Non-pigmented ciliary epithelial cell (primary cell): Measurements from ENCODE around the gene CIDEA.
"Not testable (repeated sequence)": the region's sequence is repeated elsewhere in the genome, so short reads cannot be mapped to it uniquely, and the experiment has no call there.

ENCODE experiments used
- DNase-seq: peaks from one replicate; pipeline ENCODE4 v3.0.0-alpha.2; 2010; ENCODE audit warnings: low read depth

CIDEA gene

DNA sequence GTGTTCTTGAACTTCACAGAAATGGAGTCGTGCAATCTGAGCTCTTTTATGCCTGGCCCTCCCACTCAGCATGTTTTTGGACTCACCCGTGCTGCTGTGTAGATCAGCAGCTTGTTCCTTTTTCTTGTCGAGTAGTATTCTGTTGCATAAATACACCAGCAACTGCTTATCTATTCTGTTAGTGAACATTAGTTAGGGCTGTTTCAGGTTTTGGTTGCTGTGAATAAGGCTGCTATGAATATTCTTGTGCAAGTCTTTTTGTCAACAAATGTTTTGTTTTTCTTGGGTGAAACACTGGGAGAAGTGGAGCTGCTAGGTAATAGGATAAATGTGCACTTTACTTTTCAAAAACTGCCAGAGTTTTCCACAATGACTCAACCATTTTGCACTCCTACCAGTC lies 15.3 kb upstream of the CIDEA start:
- DNase-seq, result no peak

DNA sequence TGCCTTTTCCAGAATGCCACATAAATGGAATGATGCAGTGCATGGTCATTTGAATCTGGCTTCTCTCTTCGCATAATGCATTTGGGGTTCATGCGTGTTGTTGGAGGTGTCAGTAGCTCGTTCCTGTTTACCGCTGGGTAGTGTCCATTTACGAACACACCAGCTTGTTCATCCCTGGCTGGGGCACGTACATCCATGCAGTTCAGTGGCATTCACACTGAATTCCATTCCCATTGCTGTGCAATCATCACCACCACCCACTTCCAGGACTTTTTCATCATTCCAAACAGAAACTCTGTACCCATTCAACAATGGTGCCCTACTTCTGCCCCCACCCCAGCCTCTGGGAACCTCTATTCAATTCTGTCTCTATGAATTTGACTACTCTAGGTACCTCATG lies 14.7 kb upstream of the CIDEA start:
- no peak for DNase-seq

DNA sequence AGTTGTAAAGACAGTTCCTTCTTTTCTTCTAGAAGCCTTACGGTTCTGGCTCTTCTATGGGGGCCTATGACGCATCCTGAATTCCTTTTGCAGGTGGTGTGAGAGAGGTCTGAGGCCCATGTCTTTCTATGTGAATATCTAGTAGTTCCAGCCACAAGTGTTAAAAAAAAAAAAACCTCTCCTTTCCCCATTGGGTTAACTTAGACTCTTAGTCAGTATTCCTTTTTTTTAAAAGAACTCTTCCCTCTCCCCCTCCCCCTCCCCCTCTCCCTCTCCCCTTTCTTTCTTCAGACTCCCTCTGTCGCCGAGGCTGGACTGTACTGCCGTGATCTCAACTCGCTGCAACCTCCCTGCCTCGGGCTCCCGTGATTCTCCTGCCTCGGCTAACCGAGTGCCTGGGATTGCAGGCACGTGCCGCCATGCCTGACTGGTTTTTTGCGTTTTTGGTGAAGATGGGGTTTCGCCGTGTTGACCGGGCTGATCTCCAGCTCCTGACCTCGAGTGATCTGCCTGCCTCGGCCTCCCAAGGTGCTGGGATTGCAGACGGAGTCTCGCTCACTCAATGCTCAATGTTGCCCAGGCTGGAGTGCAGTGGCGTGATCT lies 11.4 kb upstream of the CIDEA start:
- DNase-seq, result no peak

DNA sequence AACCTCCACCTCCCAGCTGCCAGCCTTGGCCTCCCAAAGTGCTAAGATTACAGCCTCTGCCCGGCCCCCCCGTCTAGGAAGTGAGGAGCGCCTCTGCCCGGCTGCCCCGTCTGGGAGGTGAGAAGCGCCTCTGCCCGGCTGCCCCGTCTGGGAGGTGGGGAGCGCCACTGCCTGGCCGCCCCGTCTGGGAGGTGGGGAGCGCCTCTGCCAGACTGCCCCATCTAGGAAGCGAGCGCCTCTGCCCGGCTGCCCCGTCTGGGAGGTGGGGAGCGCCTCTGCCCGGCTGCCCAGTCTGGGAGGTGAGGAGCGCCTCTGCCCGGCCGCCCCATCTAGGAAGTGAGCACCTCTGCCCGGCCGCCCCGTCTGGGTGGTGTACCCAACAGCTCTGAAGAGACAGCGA lies 10.9 kb upstream of the CIDEA start:
- DNase-seq, result not testable (repeated sequence)

DNA sequence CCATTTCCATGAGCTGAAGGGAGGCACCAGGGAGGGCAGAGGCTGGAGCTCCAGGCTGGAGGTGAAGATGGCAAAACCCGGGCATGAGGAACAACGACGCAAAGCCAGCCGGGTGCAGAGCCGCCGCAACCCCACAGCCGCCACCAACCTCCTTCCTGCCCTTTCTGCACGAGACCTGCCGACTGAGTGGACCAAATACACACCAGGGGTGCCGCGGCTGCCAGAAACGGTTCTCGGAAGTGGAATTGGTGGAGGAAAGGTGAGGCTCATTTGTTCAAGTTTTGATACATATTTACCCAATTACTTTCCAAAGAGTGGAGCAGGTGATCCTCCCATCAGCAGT lies 8.4 kb upstream of the CIDEA start:
- DNase-seq, result no peak

DNA sequence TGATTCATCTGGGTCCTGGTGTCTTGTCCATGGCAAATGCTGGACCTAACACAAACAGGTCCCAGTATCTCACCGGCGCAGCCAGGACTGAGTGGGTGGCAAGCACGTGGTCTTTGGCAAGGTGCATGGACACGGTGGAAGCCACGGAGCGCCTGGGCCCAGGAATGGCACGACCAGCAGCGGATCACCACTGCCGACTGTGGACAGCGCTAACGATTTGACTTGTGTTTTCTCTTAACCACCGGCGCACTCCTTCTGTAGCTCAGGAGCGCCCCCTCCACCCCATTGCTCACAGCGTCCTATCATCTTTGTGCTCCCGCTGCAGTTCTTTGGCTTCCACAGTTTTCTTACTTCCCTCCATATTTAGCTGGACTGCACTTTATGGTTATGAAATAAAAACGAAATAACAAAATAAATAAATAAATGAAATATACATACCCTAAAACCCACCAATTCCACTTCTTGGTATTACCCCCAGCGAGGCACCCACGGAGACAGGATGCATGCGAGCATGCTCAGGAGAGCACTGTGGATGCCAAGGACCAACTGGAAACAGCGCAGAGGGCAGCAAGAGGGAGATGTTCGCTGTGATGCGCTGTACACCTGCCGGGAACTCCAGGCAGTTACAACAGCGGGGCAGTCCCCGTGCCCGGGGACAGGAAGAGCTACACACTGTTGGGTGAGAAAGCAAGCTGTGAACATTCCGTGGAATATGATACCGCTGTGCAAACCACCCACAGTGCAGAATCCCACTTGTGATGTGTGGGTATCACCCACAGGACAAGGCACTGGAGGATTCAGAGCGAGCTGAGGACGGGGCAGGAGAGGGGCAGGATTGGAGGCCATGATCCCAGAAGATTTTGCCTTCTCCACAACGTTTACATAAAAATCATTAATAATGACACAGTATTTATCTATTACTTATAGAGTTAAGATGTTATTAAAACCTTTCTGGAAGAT lies 7.0 kb upstream of the CIDEA start:
- no peak for DNase-seq

DNA sequence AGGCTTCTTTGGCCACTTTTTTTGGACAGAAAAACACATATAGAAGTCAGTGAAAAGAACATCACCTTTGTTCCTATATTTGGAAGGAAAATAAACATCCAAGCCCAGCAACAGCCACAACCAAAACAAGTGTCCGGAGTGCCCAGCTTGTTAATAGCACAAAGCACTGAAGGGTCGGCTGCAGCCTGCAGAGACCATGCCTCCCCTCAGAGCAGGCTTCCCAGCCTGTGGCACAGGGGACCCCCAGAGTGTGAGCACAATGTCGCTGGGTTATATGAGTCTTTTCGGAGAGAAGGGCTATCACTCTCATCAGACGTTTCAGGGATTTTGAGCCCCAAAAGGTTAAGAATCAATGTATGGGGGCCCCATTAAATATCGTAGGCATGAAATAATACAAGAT lies 6.2 kb upstream of the CIDEA start:
- DNase-seq, result no peak

DNA sequence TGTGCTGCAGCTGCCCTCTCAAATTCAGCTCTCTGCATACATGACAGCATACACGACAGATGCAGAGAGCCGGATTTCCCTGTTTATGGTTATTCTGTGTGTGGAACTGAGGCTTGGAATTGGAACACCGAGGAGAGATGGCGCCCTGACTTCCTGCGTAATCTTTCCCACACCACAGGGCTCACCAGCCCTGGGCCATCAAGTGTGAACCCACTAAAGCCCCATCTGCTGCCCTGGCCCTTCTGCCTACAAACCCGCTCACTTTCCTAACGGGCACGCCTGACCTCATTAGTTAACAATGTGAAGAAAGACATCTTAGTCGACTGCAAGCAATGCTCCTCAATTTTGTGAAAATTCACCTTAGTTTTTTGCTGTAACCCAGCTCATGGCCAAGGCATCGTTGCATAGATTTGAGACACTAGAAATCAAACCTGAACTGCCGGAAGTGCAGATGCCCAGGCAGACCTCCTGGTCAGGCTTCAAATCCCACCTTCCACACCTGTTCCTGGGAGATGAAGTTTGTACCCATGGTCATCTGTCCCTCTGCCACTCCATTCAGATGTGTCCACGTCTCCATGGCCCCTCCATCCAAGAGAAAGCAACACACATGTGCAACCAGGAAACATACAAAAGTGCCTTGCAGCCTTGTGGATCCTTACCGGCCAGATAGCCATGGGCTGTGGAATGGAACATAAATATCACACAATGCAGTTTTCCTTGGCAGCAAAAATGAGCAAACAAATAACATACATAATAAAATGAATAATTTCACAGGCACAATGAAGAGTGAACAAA lies 5.0 kb upstream of the CIDEA start:
- DNase-seq, result no peak

DNA sequence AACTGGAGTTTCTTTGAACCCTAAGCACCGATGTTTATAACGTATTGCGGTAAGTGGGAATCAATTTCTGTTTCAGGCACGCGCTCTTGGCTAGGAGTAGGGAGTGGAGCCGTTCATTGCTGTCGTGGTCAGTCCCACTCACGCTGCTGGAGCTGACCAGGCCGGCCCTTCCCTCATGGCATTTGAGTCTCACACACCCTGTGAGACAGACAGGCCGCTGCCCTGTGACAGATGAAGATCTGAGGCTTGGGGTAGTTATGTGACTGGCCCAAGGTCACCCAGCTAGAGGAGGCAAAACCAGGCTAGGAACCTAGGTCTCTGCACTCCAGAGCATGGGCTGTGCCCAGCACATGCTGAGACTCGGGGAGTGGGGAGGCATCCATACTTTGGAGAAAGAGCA lies 2.9 kb upstream of the CIDEA start:
- no peak for DNase-seq

DNA sequence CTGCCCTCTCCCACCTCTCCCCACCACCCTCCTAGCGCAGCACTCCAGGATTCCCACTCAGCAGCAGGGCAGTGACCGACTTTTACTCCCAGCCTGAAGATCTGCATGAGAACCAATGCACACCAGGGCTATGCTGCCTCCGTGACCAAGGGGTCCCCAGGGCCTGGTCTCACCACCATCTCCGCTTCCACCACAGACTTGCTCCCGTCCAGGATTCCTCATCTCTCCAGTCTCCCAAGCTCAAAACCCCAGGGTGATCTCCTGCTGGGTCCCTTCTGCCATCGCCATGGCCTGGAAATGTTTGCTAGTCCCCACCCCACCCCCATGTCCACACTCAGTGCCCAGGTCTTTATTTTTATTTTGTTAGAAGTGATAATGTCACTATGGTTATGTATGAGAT lies 2.1 kb upstream of the CIDEA start:
- DNase-seq, result no peak

DNA sequence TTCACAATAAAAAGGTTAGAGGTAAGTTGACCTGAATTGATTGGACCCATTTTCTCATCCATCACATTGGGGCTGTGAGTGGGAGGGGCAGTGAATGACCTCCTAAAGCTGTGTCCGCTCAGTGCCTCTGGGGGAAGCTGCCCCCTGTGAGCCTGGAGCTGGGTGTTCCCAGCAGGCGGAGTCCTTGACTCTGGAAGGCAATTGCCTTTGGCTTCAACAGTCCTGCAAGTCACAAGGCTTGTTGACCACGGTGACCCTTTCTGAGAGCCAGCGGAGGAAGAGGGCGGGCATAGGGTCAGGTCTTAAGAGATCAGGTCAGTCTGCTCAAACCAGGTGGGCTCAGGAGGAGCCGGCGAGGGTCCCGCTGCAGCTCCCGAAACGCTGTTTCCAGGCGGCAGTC lies 1.1 kb upstream of the CIDEA start:
- DNase-seq, result no peak

DNA sequence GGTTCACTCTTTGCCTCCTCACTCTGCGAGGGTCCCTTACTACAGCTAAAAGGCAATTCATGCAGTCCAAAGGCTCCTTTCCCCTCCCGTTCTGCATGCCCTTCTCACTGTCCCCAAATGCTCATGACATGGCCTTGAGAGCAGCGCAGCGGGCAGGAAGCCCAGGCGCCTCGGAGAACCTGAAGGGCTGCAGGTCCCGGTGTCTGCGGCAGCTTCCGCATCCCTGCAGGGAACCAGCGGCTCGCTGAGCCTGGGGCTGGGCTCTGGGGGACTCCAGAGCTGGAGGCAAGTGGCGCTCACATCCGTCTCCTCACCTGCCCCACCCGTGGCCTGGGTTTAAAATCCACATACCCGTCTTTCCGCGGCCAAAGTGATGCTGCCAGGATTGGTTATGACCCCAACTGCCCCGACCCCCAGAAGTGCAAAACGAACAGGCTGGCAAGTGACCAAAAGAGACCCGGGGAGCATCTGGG lies 462 bp upstream of the CIDEA start:
- DNase-seq, result no peak

DNA sequence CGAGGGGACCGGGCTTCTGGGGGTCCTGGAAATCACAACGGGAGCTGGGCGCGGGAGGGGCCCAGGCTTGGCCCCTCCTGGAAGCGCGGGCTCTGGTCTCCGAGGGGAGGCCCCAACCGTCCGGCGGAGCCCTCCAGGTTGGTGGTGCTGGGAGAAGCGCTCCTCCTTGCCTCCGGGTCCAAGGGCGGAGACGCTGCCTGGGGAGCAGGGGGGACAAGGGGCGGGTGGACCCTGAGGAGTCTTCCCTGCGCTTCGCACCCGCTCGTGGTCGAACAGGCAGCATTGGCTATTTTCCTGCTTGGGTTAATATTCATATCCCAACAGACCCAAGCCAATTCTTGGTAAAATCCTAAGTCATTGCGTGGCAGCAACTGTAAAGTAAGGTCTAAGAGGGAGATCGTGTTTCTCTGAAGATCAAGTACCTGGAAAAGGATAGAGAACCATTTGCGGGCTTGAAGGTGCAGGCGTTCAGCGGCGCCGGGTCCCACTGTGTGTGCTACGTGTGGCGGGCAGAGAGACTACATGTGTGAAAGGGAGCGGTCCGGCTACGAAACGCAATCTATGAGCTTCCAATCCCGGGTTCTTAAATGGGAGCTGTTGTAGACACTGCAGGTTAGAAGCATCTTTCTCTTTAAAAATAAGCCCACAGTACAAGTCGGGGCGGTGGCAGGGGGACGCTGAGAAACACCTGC lies 805 bp downstream of the CIDEA start:
- DNase-seq, result no peak

DNA sequence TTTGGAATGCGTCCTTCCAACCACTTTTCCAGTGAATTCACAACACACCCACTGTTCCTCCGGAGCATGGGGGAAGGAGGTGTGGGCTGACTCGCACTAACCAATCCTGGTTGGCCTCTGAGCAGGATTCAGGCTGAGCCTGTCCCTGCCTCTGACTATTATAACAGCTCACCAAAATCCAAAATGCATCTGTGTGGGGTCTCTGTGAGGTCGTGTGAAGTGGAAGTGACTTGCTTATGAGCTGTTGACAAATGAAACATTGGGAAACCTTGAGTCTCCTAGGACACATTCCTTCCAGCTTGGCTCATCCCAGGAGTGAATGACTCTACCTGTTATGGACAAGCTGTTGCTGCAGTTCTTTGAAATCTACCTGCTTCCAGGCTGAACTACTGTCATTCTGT lies 1.5 kb downstream of the CIDEA start:
- no peak for DNase-seq

DNA sequence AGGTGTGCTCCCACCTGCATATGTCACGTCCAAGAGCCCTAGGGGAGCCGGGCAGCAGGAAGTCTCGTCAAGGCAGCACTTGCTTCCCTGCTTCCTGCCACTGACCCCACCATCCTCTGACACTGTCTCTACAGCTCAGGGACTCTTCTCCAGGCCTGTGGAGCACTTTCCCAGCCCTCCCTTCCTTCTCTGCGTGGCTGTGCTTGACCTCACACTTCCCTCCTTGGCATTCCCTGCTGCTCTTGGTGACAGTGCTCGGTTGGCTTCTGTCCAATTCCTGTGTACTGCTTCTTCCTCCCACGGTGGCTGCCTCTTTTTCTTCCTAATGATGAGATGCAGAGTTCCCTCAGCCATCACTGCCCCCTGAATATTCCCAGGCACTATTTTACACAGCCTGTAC lies 2.8 kb downstream of the CIDEA start:
- DNase-seq, result no peak

DNA sequence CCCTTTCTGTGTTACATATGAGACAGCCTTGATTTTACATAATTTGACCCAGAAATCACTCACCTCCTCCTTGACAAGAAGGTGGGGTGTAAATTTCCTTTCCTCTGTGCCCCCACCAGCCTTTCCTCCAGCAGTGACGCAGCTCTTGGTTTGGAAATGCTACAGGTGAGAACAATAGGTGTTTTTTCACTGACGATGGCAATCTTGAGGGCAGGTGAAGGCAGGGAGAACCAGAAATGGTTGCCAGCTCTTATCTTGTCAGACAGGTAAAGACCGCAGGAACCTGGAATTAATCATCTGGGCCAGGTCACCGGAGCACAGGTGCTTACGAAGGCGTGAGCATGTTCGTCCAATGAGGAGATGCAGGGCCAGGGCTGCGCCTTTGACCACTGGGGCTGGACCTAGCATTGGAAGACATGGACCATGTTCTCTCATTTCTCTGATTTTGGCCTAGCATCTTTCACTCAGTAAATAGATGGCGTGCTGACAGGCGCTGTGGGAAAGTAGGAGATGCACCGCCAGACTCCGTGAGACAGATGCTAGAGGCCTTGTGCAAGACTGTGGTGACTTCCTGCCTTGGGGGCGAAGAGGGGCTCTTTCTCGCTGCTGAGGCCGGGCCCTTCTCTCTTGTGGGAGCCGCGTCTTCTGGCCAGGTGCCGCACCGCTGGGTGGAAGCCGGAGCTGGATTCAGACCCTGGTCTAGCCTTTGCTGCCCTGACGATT lies 4.0 kb downstream of the CIDEA start:
- DNase-seq, result no peak

DNA sequence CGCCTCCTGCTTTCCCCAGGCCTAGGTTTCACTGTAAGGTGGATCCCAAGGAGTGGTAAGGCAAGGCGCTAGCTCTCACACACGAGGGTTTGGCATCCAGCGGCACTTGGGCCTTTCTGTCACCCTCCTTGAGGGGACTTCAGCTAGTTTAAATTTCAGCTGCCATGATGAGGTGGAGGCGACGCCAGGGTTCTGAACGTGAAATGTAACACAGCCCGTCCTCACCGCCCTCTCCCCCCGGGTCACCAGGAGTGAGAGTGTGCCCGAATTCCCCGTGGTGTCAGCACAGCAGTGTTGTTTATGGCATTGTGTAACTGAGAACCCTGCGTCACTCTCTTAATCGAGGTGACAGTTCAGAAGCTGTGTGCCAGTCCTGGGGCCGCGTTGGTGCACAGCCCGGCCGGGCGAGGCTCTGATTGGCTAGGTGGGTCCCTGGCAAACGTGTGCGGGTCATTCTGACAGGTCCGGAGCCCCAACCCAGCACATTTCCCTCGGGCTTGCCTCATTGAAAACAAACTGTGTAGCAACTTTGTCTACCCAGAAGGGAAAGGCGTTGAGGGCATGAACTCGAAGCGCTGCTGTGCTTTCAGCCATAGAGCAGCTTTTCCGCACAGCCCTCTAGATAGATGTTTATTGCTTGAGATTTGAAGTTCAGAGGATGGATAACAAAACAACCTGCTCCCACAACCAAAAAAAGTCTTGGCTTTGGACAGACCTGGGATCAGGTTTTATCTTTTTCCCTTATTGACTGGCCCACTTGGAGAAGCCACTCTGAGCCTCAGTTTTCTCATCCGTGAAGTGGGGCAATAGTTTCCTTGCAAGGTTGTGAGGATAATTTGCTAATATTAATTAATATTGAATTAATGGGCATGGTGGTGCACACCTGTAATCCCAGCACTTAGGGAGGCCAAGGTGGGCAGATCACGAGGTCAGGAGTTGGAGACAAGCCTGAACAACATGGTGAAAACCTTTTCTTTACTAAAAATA lies 4.9 kb downstream of the CIDEA start:
- no peak for DNase-seq

DNA sequence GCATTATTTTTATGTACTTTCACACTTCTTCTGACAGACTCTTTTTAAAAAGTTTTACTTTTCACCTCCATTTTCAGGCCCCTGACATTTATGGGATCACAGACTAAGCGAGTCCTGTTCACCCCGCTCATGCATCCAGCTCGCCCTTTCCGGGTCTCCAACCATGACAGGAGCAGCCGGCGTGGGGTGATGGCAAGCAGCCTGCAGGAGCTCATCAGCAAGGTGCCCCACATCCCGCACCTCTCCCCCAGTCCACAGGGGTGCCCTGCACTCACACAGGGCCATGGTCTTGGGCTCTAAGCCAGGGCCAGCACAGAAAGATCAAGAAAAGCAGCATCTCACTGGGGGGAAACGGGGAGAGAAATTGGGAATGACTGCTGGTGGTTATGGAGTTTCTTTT lies 8.6 kb downstream of the CIDEA start:
- no peak for DNase-seq

DNA sequence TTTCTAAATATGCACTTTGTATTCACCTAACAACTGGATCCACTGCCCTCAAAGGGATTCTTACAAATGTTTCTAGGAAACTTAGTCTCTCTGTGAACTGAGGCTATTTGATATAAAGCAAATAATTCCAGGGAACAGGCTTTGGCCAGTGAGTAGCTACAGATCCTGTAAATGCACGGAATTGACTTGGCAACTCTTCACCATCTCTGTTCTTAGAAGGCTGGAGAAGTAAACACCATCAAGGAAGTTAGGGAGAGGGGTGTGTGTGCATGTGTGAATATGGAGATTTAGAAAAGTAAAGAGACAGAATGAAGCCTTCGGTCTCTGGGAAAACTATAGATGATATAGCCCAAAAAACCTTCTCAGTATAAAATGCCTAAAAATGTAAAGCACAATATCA lies 10.7 kb downstream of the CIDEA start:
- DNase-seq, result no peak
